K562 (cell line): ENCODE results near the gene FLCN. TPM values are rescaled to one million over a fixed set of nuclear protein-coding genes. Genes with fewer than 3 reads are reported as not detected.

Experiments
- CBFB ChIP-seq: sonication (generic); formaldehyde crosslinking; IDR thresholded peaks from 2 replicates; pipeline ENCODE4 v1.4.0; 2020; ENCODE audit warnings: mild to moderate bottlenecking, missing genetic modification reagents
- DEAF1 ChIP-seq: fragments of 450-650 bp; formaldehyde crosslinking; IDR thresholded peaks from 2 replicates; pipeline ENCODE4 v1.4.0; 2020; ENCODE audit warnings: mild to moderate bottlenecking, moderate library complexity
- ELF1 ChIP-seq: fragments of 200-800 bp; sonication (Bioruptor generic); IDR thresholded peaks from 2 replicates; pipeline ENCODE4 v1.6.1; 2016; ENCODE audit warnings: missing genetic modification characterization, missing compliant biosample characterization
- MAZ ChIP-seq, 2 experiments: fragments of 450-650 bp in 1 of 2; sonication (generic) in 1 of 2; formaldehyde crosslinking; IDR thresholded peaks in 1 of 2; conservative IDR thresholded peaks in 1 of 2; 2 replicates each; pipeline versions ENCODE4 v1.4.0 to v1.5.0; 2020; ENCODE audit warnings: mild to moderate bottlenecking in 1 of 2, missing genetic modification reagents in 1 of 2
- MXD1 ChIP-seq: fragments of 250-450 bp; sonication (Bioruptor Pico); IDR thresholded peaks from 2 replicates; pipeline ENCODE4 v1.8.0; 2021; ENCODE audit warnings: borderline replicate concordance, mild to moderate bottlenecking, moderate library complexity; ENCODE audit not compliant: poor library complexity, severe bottlenecking
- POLR2AphosphoS5 ChIP-seq: IDR thresholded peaks from 2 replicates; pipeline ENCODE4 v1.6.1; 2011; ENCODE audit warnings: mild to moderate bottlenecking, low read depth, low read length, moderate library complexity; ENCODE audit not compliant: control insufficient read depth, insufficient read depth
- SETDB1 ChIP-seq: IDR thresholded peaks from one replicate; pipeline ENCODE4 v1.6.1; 2012; ENCODE audit warnings: low read length, control low read depth, inconsistent platforms
- ZNF165 ChIP-seq: fragments of 250-450 bp; sonication (Bioruptor Pico); IDR thresholded peaks from 2 replicates; pipeline ENCODE4 v1.4.0; 2020; ENCODE audit warnings: borderline replicate concordance
- ZSCAN29 ChIP-seq: fragments of 450-650 bp; IDR thresholded peaks from 2 replicates; pipeline ENCODE4 v1.6.1; 2017
- polyA plus RNA-seq, 8 experiments: library from polyadenylated mRNA; depleted of rRNA in 4 of 8; stranded (reverse) in 5 of 8; unstranded in 3 of 8; fragments of >200 nt; fragmentation: Nextera tagmentation in 2 of 8; fragmentation: Illumina TruSeq in 1 of 8; extraction: Ambion mirVana in 2 of 8; extraction: Trizol in 1 of 8; gene quantifications; 2 replicates each; pipeline versions ENCODE4 v1.2.1 to v1.2.3, GENCODE V29; 2011 to 2014; ENCODE audit warnings: inconsistent platforms in 1 of 8, missing spikeins in 1 of 8
- total RNA-seq, 7 experiments: library from RNA; depleted of rRNA in 6 of 7; stranded (reverse); fragments of >200 nt in 6 of 7; fragmentation: Illumina TruSeq in 2 of 7; extraction: Trizol in 2 of 7; gene quantifications; 2 replicates each; pipeline versions ENCODE4 v1.2.1 to v1.2.3, GENCODE V29; 2011 to 2021; ENCODE audit warnings: low replicate concordance in 1 of 7
- TF ChIP-seq, protein P1 (sequence below), 2 experiments: IDR thresholded peaks in 1 of 2; conservative IDR thresholded peaks in 1 of 2; 2 replicates each; pipeline ENCODE4 v1.6.1; 2016; ENCODE audit warnings: low read depth in 2 of 2, mild to moderate bottlenecking in 1 of 2, missing compliant biosample characterization in 1 of 2, missing genetic modification characterization in 1 of 2, moderate library complexity in 1 of 2
- TF ChIP-seq, protein P2 (sequence below), 2 experiments: fragments of 450-650 bp in 1 of 2; IDR thresholded peaks; 2 replicates each; pipeline ENCODE4 v1.6.1; 2011 to 2017; ENCODE audit warnings: low read depth in 2 of 2, antibody characterized with exemption in 1 of 2, borderline replicate concordance in 1 of 2, low read length in 1 of 2, mild to moderate bottlenecking in 1 of 2, mixed read lengths in 1 of 2; ENCODE audit not compliant: control insufficient read depth in 1 of 2
- TF ChIP-seq, protein P3 (sequence below): fragments of 150-350 bp; IDR thresholded peaks from 2 replicates; pipeline ENCODE4 v1.6.1; 2014; ENCODE audit warnings: low read depth, mild to moderate bottlenecking, low read length, borderline replicate concordance

FLCN gene
- total and polyA plus RNA-seq, 9 of the 15 experiments (the other 6 are each of a cell fraction or from before 2014, with no cell fraction given): 1.6 to 33.5 (median 10.9) TPM

DNA sequence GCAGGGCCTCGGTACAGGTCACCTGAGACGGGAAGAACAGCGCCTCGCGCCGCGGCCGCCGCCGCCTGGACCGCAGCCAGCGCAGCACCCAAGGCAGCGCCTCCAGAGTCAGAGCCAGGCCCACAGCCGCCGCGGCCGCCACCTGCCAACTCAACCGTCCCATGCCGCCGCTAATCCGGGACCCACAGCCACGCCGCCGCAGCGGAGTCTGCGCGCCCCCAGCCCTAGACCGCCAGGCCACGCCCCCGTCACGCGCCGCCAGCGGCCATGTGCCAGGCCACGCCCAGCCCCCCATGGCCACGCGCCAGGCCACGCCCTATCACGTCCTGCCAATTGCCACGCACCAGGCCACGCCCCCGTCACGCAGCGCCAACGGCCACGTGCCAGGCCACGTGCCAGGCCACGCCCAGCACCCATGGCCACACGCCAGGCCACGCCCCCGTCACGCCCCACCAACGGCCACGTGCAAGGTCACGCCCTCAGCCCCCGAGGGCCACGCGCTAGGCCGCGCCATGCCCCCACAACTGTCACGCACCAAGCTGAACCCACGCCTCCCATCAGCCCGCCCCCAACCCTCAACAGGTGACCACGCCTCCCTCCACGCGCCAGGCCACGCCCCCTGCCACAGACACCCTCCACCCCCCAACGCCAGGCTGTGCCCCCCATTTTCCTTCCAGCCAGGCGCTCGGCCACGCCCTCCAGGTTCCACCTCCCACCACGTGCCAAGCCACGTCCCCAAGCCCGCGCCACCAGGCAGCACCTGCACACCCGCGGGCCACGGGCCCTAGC is 30.6 kb downstream of the FLCN start, which contains the start of gene PLD6 (continued):
- TF ChIP-seq, protein P1, sequence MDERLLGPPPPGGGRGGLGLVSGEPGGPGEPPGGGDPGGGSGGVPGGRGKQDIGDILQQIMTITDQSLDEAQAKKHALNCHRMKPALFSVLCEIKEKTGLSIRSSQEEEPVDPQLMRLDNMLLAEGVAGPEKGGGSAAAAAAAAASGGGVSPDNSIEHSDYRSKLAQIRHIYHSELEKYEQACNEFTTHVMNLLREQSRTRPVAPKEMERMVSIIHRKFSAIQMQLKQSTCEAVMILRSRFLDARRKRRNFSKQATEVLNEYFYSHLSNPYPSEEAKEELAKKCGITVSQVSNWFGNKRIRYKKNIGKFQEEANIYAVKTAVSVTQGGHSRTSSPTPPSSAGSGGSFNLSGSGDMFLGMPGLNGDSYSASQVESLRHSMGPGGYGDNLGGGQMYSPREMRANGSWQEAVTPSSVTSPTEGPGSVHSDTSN (CRISPR knock-in tag; IDR thresholded peaks at IDR 0.05; ENCODE audit: low read depth): no peak
- TF ChIP-seq, protein P1 (tag; conservative IDR thresholded peaks at IDR 0.05; ENCODE audit: low read depth): no peak
- TF ChIP-seq, protein P2, sequence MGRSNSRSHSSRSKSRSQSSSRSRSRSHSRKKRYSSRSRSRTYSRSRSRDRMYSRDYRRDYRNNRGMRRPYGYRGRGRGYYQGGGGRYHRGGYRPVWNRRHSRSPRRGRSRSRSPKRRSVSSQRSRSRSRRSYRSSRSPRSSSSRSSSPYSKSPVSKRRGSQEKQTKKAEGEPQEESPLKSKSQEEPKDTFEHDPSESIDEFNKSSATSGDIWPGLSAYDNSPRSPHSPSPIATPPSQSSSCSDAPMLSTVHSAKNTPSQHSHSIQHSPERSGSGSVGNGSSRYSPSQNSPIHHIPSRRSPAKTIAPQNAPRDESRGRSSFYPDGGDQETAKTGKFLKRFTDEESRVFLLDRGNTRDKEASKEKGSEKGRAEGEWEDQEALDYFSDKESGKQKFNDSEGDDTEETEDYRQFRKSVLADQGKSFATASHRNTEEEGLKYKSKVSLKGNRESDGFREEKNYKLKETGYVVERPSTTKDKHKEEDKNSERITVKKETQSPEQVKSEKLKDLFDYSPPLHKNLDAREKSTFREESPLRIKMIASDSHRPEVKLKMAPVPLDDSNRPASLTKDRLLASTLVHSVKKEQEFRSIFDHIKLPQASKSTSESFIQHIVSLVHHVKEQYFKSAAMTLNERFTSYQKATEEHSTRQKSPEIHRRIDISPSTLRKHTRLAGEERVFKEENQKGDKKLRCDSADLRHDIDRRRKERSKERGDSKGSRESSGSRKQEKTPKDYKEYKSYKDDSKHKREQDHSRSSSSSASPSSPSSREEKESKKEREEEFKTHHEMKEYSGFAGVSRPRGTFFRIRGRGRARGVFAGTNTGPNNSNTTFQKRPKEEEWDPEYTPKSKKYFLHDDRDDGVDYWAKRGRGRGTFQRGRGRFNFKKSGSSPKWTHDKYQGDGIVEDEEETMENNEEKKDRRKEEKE (IDR thresholded peaks at IDR 0.05; ENCODE audit: borderline replicate concordance in 1 of 2, control insufficient read depth in 1 of 2, low read depth in 2 of 2, low read length in 1 of 2): no peak
- no peak for TF ChIP-seq POLR2AphosphoS5
- TF ChIP-seq, protein P3, sequence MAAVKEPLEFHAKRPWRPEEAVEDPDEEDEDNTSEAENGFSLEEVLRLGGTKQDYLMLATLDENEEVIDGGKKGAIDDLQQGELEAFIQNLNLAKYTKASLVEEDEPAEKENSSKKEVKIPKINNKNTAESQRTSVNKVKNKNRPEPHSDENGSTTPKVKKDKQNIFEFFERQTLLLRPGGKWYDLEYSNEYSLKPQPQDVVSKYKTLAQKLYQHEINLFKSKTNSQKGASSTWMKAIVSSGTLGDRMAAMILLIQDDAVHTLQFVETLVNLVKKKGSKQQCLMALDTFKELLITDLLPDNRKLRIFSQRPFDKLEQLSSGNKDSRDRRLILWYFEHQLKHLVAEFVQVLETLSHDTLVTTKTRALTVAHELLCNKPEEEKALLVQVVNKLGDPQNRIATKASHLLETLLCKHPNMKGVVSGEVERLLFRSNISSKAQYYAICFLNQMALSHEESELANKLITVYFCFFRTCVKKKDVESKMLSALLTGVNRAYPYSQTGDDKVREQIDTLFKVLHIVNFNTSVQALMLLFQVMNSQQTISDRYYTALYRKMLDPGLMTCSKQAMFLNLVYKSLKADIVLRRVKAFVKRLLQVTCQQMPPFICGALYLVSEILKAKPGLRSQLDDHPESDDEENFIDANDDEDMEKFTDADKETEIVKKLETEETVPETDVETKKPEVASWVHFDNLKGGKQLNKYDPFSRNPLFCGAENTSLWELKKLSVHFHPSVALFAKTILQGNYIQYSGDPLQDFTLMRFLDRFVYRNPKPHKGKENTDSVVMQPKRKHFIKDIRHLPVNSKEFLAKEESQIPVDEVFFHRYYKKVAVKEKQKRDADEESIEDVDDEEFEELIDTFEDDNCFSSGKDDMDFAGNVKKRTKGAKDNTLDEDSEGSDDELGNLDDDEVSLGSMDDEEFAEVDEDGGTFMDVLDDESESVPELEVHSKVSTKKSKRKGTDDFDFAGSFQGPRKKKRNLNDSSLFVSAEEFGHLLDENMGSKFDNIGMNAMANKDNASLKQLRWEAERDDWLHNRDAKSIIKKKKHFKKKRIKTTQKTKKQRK: no peak
- TF ChIP-seq MAZ (CRISPR knock-in tag; conservative IDR thresholded peaks at IDR 0.05 in 1 of 2, IDR thresholded peaks at IDR 0.05 in 1 of 2): peak; percentile 40 to 60; a peak in 2 of 4 replicates
- no peak for TF ChIP-seq ELF1 (tag)
- peak; percentile 18; the same call in 1 of the 2 replicates for TF ChIP-seq CBFB
- no peak for TF ChIP-seq DEAF1 (CRISPR knock-in tag)
- TF ChIP-seq ZNF165 (CRISPR knock-in tag): no peak
- no peak for TF ChIP-seq SETDB1
- TF ChIP-seq MXD1 (CRISPR knock-in tag): peak; percentile 82
- TF ChIP-seq ZSCAN29: no peak
